Neural crest cell (in vitro differentiated cells): Measurements from ENCODE around the gene ATP5MK. TPM values are rescaled to one million over a fixed set of nuclear protein-coding genes. Genes with fewer than 3 reads are reported as not detected.

Experiments used
- DNase-seq: peaks from one replicate; pipeline ENCODE4 v3.0.0; 2021; ENCODE audit warnings: low read depth, mixed read lengths, low spot score
- H3K27ac Mint-ChIP-seq: one replicate; pipeline ENCODE4 v1.8.0; 2021; ENCODE audit warnings: mild to moderate bottlenecking, mixed read lengths; ENCODE audit not compliant: unreplicated experiment
- H3K27me3 Mint-ChIP-seq: 2 replicates; pipeline ENCODE4 v1.8.0; 2021; ENCODE audit warnings: low read depth, mild to moderate bottlenecking, mixed read lengths
- H3K36me3 Mint-ChIP-seq: 2 replicates; pipeline ENCODE4 v1.8.0; 2021; ENCODE audit warnings: low read depth, mild to moderate bottlenecking, mixed read lengths
- H3K4me1 Mint-ChIP-seq: 2 replicates; pipeline ENCODE4 v1.8.0; 2021; ENCODE audit warnings: mixed read lengths
- H3K4me3 Mint-ChIP-seq: one replicate; pipeline ENCODE4 v1.8.0; 2021; ENCODE audit warnings: mild to moderate bottlenecking, mixed read lengths
- H3K9me3 Mint-ChIP-seq: 2 replicates; pipeline ENCODE4 v1.8.0; 2021; ENCODE audit warnings: mixed read lengths
- CTCF ChIP-seq: fragments of 200-600 bp; sonication (generic); conservative IDR thresholded peaks from 2 replicates; pipeline ENCODE4 v1.5.0; 2021; ENCODE audit warnings: antibody characterized with exemption, mild to moderate bottlenecking
- long read RNA-seq: library from polyadenylated mRNA; unstranded; transcript quantifications from one replicate; pipeline ENCODE4 v2.0.0, GENCODE V29; 2020
- total RNA-seq: library from RNA; stranded (reverse); gene quantifications from 2 replicates; pipeline ENCODE4 v1.2.1, GENCODE V29; 2021

ATP5MK gene
- 263 and 275 TPM in 2 replicates for total RNA-seq
- long read RNA-seq, transcript ATP5MD-201 (4 exons, 364 nt), result major isoform, 60 of 65 reads
- long read RNA-seq, partial matches to known transcripts, result 0 of 65 reads
- long read RNA-seq, other reads (novel, unspliced or antisense), result 0 of 65 reads

- Mint-ChIP-seq H3K4me3 (peak within 1 kb of the TSS; percentile 100), H3K27me3 (no peaks in the 10 kb centered on the region), H3K27ac (peak within 1 kb of the TSS; percentile 99), H3K9me3 (no peaks in the 10 kb centered on the region), H3K4me1 (peaks cover 48% of the 10 kb centered on the region), H3K36me3 (peaks cover 6% of the 10 kb centered on the region)
- peak; percentile 86 for DNase-seq
- TF ChIP-seq CTCF, result peak; percentile 24
Observed at GRCh38 chr10:103396067-103396788, at the start of gene ATP5MK, which contains the start of gene PDCD11. Gene ATP5MK, minus strand, starts transcription at chr10:103396475. Its CDS starts 4,018 bp downstream, at chr10:103392457. Gene PDCD11, plus strand, starts transcription at chr10:103396626. Its CDS starts 1,801 bp downstream, at chr10:103398427.

GRCh38 chr10:103445366-103445765 lies 49.1 kb upstream of the ATP5MK start:
- H3K4me1 Mint-ChIP-seq, result no peaks in the 10 kb centered on the region
- TF ChIP-seq CTCF, result no peak
- no peaks in the 10 kb centered on the region for H3K27me3 Mint-ChIP-seq
- no peak for DNase-seq
- peaks cover 14% of the 10 kb centered on the region for H3K36me3 Mint-ChIP-seq
- peak overlapping the region; percentile 83 for H3K27ac Mint-ChIP-seq
- H3K9me3 Mint-ChIP-seq, result no peaks in the 10 kb centered on the region
- no peak overlapping the region for H3K4me3 Mint-ChIP-seq

GRCh38 chr10:103444478-103444877 lies 48.2 kb upstream of the ATP5MK start:
- H3K36me3 Mint-ChIP-seq, result peaks cover 14% of the 10 kb centered on the region
- no peaks in the 10 kb centered on the region for H3K27me3 Mint-ChIP-seq
- H3K4me3 Mint-ChIP-seq, result no peak overlapping the region
- no peaks in the 10 kb centered on the region for H3K4me1 Mint-ChIP-seq
- DNase-seq, result no peak
- no peak for TF ChIP-seq CTCF
- H3K9me3 Mint-ChIP-seq, result no peaks in the 10 kb centered on the region
- H3K27ac Mint-ChIP-seq, result peak overlapping the region; percentile 67

- no peaks in the 10 kb centered on the region for H3K9me3 Mint-ChIP-seq
- H3K27ac Mint-ChIP-seq, result no peak overlapping the region
- H3K36me3 Mint-ChIP-seq, result peaks cover 12% of the 10 kb centered on the region
- no peaks in the 10 kb centered on the region for H3K27me3 Mint-ChIP-seq
- TF ChIP-seq CTCF, result no peak
- no peak for DNase-seq
- H3K4me1 Mint-ChIP-seq, result no peaks in the 10 kb centered on the region
- no peak overlapping the region for H3K4me3 Mint-ChIP-seq
Observed at GRCh38 chr10:103443475-103444185, 47.4 kb upstream of the ATP5MK start.

GRCh38 chr10:103442031-103442461 lies 45.8 kb upstream of the ATP5MK start:
- H3K36me3 Mint-ChIP-seq, result peaks cover 12% of the 10 kb centered on the region
- H3K4me1 Mint-ChIP-seq, result no peaks in the 10 kb centered on the region
- H3K4me3 Mint-ChIP-seq, result no peak overlapping the region
- H3K27ac Mint-ChIP-seq, result no peak overlapping the region
- no peak for DNase-seq
- no peak for TF ChIP-seq CTCF
- no peaks in the 10 kb centered on the region for H3K27me3 Mint-ChIP-seq
- no peaks in the 10 kb centered on the region for H3K9me3 Mint-ChIP-seq
